SIG-M5 treated with dmso at 0.1 percent for 504 hours (cell line): ENCODE results near the gene APCDD1L.

Experiments
- DNase-seq: peaks from one replicate; lab custom pipeline; 2025; ENCODE audit not compliant: unreplicated experiment; lab: John Stamatoyannopoulos, UW

Gene APCDD1L

DNA sequence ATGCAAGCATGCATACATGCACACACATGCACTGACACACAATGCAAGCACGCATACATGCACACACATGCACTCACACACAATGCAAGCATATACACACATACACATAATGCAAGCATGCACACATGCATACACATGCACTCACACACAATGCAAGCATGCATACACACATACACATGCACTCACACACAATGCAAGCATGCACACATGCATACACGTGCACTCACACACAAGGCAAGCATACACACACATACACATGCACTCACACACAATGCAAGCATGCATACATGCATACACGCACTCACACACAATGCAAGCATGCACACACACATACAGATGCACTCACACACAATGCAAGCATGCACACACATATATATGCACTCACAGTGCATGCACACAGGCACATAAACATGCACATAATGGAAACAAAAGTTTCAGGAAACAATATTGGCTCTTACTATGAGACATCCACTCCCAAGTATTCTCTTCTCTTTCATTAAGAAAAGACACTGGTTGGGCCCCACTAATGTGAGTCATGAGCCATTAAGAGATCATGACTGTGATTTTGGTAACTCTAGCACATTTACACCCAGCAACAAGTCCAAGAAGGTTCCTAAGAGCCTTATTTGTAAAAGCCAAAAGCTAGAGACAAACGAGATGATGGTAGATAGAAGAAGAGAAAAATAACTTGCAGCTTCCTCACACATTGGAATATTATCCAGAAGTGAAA is 22.2 kb downstream of the APCDD1L start:
- DNase-seq = no peak

DNA sequence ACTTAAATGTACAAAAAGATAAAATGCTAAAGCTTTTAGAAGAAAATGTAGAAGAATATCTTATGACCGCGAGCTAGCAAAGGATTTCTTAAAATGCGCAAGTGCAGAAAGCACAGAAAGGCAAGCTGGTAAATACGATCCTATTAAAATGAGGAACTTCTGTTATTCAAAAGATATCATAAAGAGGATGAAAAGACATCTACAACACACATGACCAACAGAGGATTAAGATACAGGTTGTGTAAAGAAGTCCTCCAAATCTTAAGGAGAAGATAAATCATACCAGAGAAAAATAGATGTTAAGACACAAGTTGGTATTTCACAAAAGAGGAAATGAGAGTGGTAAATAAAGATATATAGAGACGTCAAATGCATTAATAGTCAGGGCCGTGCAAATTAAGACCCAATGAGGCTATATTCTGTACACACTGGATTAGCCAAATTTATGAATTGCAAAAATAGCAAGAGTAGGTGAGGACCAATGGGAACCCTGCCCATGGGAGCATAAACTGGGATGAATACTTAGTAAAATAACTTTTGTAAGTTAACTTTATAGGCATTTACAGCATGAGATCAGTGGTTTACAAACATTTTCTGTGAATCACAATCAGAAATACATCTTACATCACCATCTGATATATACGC is 23.0 kb downstream of the APCDD1L start:
- DNase-seq = no peak

DNA sequence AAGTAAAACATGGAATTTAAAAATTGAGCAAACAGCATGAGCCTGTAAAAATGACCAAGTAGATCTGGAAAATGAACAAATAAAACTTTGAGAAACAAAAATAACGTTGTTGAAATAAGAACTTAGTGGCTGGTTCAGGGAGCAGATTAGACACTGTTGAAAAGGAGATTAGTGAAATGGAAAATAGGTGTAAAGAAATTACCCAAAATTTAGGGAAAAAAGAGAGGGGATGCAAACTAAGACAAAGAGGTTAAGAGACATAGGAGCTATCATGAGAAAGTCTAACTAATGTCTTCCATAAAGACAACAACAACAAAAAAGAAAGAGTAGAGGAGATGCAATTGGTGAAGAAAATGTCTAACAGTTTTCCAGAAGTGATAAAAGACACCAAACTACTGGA is 29.0 kb downstream of the APCDD1L start:
- DNase-seq = no peak

DNA sequence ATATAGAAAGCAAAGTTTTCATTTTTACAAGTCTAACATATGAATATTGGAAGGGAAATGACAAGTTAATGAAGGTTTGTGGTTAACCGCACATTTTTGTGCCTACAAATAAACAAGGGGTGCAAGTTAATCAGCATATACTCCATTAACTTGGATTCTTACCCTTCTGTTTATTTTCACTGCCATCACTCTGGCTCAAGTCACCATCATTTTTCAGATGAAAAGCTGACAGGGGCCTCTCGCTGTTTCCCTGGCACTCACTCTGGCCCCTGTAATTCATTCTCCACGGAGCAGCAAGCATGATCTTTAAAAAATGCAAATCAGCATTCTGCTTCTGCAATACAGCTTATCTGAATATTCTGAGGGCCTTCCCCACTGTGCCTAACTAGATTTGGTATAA is 29.8 kb downstream of the APCDD1L start:
- DNase-seq = no peak

DNA sequence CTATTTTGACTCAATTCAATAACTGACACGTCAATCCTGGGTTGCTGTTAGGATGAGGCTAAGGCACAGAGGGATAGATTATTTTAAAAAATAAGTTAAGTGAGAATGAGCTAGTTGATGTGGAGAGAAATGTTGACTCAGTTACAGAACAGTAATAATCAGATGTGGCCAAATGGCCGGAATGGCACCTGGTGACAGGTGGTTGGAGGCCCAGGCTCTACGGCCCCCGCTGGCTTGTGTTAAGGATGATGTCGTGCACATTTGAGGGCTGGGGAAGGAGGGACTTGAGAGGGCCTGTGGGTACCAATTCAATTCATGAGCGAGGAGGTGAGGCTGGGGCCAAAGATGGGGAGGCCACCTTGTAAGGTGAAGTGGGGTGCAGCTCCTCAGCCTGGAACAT is 31.7 kb downstream of the APCDD1L start:
- DNase-seq = no peak

DNA sequence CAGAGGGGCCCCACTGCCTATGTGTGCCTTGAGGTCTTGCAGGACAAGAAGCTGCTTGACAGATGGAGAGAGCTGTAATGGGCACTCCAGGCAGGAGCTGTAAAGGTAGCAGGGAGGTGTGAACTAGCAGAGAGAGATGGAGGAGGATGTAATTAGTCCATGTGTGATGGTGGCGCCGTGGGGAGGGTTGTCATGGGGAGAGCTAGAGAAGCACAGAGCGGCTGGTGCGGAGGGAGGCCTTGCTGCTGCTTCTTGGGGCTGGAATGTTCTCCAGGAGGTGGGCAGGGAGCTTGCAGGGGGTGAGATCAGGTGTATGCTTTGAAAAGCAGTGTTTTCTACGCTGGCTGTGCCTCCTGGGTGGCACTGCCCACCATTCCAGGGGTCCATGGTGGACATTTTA is 32.1 kb downstream of the APCDD1L start:
- DNase-seq = no peak

DNA sequence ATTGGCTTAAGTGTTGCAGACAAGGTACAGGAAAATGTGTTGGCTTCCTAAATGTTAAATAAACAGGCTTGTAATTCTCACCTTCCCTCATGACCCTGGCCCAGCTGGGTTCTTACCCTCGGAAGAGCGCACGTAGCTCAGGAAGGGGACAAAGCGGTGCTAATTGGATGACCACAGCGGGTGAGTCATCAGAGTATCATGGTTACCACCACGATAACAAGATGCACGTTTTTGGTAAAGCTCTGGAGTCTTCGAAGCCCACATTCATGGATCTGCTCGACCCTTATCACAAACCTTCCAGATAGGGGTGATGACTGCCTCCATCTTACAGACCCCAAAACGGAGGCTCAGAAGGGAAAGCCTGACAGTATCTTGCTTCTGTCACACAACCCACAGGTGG is 32.8 kb downstream of the APCDD1L start:
- no peak for DNase-seq

DNA sequence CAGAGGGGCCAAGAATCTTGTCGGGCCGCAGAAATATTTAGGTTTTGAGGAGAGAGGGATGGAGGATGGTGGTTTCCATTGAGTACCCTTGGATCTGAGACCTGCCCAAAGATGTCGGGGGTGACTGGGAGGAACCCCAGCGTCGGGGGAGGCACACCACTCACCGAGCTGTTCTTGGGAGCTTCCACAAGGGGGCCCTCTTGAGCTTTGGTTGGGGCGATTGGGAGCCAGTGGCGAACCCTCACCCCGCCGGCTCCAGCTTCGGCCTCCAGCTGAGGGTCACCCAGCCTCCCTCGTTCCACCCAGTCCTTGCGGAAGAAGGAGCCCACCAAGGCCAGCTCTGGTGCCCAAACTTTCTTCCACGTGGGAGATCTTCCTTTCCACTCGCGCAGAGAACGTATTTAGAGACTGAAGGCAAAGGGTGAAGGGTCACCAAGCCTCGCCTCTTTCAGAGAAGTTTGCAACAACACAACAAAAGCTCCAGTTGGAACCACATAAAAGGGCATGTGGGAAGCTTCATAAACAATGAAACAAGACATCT is 33.6 kb downstream of the APCDD1L start:
- peak; percentile 32 for DNase-seq

DNA sequence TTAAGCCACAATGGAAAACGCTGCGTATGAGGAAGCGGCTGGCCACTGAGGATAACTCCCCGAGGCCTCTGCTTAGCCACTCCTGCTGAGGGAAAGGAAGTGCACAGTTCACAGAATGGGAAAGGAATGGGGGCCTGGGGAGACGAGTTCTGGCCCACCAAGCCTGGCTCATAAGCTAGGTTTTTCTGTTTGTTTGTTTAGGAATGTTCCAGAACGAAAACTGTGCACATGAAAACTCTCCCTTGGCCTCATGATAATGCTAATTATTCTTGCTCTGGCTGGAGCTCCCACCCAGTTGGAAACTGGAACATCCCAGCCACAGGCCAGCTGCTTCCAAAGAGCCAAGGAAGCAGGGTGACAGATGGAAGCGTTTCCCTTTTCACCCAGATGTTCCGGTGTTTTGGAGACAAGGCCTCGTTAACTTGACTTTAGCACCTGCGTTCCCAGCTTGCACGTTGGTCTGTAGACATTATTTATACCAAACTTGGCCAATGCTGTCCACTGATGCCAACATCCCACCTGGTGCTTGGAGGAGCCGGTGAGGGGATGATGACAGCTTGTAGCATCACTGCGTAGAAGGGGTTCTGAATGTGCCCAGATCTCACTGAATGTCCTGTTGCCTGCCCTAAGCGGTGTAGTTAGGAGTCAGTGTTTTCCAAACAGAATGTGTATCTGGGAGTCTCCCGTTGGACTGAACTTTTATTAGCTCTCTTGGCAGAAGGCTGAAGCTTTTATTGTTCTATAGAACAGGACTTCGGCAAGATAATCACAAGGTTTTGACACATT is 34.5 kb downstream of the APCDD1L start:
- no peak for DNase-seq

DNA sequence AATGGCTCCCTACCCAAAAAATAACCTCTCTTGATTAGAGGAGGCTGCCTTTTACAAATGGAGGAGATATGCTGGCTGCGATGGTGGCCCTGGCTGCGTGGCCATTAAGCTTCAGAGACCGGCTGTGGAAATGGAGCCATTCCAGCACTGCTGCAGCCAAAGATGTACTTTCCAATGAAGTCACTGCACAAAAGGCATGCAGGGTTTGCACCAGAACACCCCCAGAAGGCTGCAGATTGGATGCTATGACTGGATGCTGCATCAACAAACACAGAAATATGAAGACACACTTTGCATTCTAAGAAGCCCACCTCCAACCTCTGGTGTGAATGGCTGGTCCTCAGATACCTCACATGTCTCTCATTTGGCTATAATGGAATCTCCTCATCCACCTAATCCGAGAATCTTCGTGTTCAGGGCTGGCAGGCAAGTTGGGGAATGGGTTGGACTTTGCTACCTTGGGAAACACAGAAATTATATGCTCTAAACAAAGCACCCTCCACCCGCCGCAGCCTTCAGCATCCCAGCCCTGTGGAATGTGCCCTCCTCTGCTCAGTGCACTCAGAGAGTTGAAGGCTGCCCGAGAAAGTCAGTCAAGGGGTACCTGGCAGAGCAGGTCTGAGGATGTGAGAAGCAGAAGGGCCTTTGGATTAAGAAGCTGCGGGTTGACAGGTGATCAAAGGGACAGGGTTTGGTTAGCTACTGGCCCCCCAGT is 35.3 kb downstream of the APCDD1L start:
- no peak for DNase-seq

DNA sequence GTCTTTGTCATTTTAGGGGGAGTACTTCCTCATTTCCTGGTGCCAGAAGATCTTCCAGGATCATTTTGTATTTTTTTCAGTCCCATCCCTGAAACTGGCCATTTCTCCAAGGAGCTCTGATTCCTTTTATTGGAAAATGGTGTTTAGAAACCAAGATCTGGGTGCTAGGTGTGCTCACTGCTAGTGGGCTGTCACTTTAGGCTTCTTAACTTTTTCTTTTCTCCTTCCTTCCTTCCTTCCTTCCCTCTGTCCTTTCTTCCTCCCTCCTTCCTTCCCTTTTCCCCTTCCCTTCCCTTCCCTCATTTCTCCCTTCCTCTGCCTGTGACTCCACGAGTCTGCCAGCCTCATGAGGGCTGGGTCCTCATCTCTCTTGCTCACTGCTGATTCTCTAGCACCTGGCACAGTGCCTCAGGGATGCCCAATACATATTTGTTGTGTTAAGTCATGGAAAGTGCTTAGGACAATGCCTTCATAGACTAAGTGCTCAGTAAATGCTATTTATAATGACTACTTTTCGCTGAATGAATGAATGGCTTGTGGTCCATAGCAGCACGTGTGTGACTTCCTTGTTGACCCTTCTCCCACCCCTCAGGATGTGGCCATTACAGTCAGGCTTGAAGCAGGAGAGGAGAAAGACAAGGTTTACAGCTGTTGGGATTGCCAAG is 36.9 kb downstream of the APCDD1L start:
- DNase-seq = no peak

DNA sequence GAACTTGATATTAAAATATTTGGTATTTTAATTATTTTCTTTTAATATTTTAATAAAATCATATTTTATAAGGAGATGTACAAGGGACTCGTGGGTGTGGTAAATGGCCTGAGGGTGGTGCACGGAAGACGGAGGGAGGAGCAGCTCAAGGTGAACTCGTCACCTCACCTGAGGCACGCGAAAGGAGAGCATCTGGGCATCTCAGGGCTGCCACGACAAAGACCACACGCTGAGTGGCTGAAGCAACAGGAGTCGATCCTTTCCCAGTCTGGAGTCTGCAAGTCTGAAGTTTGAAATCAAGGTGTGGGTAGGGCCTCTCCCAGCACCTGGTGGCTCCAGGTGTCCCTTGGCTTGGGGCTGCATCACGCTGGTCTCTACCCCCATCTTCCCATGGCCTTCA is 39.7 kb downstream of the APCDD1L start:
- DNase-seq = no peak

DNA sequence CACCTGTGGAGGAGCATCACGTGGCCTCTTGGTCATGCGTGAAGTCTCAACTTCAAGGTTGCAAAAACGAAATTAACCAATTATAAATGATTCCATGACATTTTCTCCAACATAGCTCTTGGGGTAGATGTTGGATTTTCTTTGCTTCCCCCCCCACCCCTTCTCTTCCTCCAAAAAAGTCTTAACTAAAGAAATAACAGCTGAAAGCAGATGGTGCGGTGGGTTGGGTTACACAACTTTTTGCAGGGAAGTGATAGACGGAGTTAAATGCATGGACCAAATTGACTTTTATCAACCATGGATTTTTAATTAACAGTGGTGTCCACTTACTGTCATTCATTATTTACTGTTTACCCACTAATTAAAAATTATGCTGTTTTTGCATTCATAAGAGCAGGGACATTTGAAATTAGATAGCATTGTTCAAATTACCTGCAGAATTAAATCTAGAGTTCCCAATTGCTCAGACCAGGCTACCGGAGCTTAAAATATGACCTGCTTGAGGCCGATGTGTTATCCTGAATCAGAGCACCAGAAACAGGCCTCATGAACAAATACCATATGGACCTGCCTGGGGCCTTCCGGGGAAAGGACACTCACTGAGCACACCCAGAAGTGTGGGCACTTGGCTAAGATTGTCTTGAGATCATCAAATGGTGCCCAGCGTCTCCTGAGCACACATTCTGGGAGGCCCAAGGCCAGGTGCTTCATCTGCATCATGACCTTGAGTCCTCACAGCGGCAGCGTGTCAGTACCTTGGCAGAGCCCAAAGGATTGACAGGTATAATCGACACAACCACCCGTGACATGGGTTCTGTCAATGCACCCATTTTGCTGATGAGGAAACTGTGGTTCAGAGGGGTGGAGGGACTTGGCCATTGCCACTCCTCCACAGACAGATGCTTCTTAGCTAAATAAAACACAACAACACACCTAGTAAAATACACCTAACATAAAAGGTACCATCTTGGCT is 41.5 kb downstream of the APCDD1L start:
- no peak for DNase-seq

DNA sequence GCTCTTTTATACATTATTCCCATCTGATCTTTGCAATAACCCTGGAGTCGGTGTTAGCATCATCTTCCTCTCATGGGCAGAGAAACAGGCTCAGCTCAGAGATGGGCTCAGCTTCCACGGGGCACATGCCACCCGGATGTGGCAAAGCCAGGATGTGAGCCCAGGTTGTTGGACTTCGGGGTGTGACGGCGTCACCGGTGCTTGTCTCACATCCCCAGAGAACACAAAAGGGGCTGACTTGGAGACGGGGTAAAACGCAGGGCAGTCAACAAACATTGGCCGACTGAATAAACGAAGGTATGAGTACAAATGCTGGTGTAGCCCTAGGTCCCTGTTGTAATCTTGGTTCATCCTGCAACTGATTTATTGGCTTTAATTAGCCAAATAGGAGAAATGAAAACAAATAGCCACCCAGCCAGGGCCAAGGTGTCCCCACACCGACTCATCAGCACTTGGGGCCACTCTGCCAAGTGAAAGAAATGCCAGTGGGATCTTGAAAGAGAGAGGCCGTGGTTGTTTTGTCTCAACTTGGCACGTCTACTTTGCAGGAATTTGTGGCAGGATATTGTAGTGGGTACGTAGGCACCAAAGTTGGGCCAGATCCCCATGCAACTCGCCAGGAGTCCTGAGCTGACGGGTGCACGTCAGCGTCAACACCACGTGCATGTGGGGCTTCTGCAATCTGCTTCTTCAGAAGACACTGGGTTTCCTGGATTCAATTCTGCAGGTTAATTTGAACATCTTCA is 42.8 kb downstream of the APCDD1L start:
- DNase-seq = no peak

DNA sequence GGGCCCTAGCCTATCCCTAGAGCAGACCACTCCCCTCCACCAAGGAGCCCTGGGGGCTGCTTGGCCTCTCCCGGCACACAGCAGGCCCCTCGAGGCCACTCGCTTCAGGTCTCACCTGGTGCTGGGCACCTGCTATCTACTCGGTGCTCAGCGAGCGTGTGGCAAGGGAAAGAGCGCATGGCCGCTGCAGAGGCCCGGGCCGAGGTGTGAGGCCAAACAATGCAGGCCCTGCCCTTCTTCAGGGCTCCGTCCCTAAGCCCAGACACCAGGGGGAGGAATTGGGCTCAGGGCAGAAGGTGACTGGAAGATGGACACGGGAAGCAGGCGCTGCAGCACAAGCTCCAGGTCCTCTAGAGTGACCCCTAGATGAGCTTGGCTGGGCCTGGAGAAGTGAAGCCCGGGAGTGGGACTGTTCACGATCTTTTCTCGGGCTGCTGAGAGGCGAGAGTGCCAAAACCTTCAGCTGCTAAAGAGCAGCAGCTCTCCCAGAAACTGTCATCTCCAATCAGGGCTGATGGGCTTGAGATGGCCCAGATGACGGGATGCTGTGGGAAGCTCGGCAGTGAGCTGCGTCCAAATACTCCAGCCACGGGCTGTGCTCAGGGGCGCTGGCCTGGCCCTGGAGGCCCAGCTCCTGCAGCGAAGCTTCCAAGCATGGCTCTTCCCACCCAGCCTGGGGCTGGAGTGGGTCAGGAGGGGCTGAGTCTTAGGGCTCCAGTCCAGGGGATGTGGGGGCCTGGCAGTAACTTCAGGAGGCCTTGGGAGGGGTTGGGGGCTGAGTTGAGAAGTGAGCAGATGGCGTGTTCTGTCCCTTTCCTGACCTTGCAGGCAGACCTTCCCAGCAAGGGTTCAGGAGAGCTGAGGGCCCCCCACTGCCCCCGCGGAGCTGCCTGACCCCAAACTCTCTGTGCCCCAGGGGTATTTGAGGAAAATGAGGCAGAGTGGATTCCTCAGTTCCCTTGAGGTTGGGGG is 43.7 kb downstream of the APCDD1L start:
- no peak for DNase-seq

DNA sequence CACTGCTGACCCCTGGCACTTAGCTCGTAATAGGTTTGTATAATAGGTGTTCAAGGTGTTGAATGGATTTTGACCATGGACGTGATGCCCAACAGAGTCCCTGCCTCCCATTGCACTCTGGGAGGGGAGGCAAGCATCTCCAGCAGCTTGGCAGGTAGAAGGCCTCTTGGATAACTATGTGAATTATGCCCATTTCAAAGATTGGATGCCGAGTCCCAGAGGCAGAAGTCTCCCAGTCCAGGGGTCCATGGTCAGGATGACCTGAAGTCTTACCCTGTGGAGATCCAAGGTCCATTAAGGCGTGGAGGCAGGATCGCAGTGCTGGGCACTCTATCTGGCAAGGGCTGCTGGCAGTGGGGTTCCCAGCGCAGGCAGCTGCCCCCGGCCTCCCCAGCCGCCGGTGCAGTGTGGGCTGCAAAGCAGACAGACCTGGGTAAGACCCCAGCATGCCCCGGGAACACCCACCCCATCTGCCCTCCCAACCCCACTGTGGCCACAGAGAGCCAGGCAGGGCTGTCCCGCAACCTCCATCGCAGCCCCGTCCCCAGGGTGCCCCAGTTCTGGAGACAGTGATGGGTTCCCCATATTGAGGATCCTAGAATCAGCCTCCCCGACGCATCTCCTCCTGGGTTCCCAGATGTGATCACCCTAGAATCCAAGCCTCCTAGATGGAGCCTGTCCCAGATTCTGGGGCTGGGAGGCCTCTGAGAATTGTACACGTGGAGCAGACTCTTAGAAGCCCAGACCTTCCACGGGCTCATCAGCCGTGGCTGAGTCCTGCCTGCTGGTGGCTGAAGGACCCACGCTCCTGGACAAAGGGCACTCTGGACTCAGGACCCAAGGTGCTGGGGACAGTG is 44.6 kb downstream of the APCDD1L start:
- no peak for DNase-seq

DNA sequence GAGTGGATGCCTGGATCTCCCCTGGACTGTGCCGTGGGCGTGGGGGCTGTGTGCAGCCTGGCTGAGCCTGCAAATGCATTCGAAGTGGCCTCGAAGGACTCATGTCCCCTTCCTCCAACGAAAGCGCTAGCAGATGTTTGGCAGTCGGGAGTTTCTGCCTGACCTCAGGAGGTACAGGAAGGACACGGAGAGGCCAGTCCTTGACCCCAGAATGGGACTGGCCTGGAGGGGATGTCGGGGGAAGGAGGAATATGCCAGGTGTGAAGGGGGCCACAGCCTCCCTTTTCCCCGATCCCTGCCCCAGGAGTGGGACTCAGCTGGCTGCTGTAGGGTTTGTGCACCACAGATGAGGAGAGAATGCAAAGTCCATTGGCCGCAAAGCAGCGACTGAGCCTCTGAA is 45.6 kb downstream of the APCDD1L start:
- DNase-seq = no peak
